Breast epithelium (tissue), 4 donors: ENCODE measurements around the gene FYN. TPM values are rescaled to one million over a fixed set of nuclear protein-coding genes. Genes with fewer than 3 reads are reported as not detected.

Experiments
- DNase-seq, 2 donors: peaks; one replicate each; pipeline ENCODE4 v3.0.0-alpha.2; 2019; ENCODE audit warnings: low spot score in 2 of 2
- H3K27ac ChIP-seq, 2 donors: fragments of 200-600 bp; sonication (generic) in 1 of 2; one replicate each; pipeline ENCODE4 v1.5.1; 2016 to 2019; ENCODE audit warnings: mild to moderate bottlenecking in 1 of 2
- H3K27me3 ChIP-seq, 2 donors: fragments of 200-600 bp; sonication (generic) in 1 of 2; one replicate each; pipeline versions ENCODE4 v1.5.1 to v1.6.0; 2017 to 2019; ENCODE audit warnings: control low read depth in 1 of 2, mild to moderate bottlenecking in 1 of 2
- H3K36me3 ChIP-seq: fragments of 200-600 bp; one replicate; pipeline ENCODE4 v1.5.1; 2019
- H3K4me1 ChIP-seq, 2 donors: fragments of 200-600 bp; sonication (generic); one replicate each; pipeline ENCODE4 v1.5.1; 2016 to 2019; ENCODE audit warnings: control low read depth in 1 of 2
- H3K4me3 ChIP-seq, 3 donors: fragments of 200-600 bp; sonication (generic); 1 replicate in 2 of 3; 2 replicates in 1 of 3; pipeline ENCODE4 v1.5.1; 2016 to 2019; ENCODE audit warnings: mild to moderate bottlenecking in 3 of 3, moderate library complexity in 2 of 3
- H3K9me3 ChIP-seq, 2 donors: fragments of 200-600 bp; sonication (generic) in 1 of 2; one replicate each; pipeline ENCODE4 v1.5.1; 2016 to 2019; ENCODE audit warnings: control low read depth in 1 of 2
- POLR2A ChIP-seq: fragments of 450-650 bp; IDR thresholded peaks from one replicate; pipeline ENCODE4 v1.6.1; 2016; ENCODE audit warnings: antibody characterized with exemption, mild to moderate bottlenecking, moderate library complexity
- POLR2AphosphoS5 ChIP-seq, 3 donors: sonication (generic); formaldehyde crosslinking; IDR thresholded peaks; one replicate each; pipeline ENCODE4 v1.6.1; 2017; ENCODE audit warnings: antibody characterized with exemption in 3 of 3
- intact Hi-C: fragments of 100-400 bp; cut with DNase I; formaldehyde crosslinking; loops from one replicate; pipeline ENCODE4 v1.15.1; 2023; ENCODE audit warnings: low total_unique reads
- total RNA-seq, 3 donors: library from RNA; depleted of rRNA; stranded (reverse); fragments of >200 nt; gene quantifications; one replicate each; pipeline ENCODE4 v1.1.0, GENCODE V29; 2016
- TF ChIP-seq, protein P1 (sequence below), 3 donors: fragments of 450-650 bp; IDR thresholded peaks; one replicate each; pipeline ENCODE4 v1.5.1; 2016 to 2017; ENCODE audit warnings: antibody characterized with exemption in 3 of 3, mild to moderate bottlenecking in 3 of 3, moderate library complexity in 3 of 3

The FYN gene
- total RNA-seq, 3 donors from 2014 or later, result 44.8 to 209 (median 111) TPM

DNA sequence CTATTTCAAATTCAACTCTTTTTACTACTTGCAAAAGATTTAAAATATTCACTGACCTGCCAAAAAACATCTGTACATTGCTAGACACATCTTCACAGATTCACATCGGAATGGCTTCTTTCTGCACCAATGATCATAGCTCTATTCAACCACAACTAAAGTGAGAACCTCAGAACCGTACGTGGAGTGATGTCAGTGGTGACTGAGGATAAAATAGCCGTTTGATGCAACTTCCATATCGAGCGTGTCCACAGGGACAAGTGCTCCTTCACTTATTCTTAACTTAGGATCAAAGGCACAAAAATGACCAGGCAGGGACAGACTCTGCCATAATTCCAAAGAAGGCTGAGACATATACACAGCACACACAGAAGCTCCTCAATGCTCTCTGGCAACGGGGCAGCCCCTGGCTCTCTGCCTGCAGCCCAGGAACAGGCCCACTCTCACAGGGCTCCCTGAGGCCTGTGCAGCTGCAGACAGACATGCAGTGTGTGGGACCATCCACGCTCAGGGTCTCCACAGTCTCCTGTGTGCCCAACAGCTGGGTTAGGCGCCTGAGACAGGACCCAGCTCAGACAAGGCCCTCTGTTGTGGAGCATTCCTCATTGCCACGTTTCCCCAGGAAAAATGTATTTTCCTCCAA lies 22.8 kb downstream of the FYN start:
- no peak for DNase-seq
- no peak overlapping the region for H3K4me3 ChIP-seq
- H3K27ac ChIP-seq, result no peak overlapping the region
- H3K9me3 ChIP-seq, result no peaks in the 10 kb centered on the region
- no peaks in the 10 kb centered on the region for H3K27me3 ChIP-seq
- TF ChIP-seq POLR2A, result no peak
- H3K36me3 ChIP-seq, result no peaks in the 10 kb centered on the region
- intact Hi-C loops, result no loop called here
- no peaks in the 10 kb centered on the region for H3K4me1 ChIP-seq

DNA sequence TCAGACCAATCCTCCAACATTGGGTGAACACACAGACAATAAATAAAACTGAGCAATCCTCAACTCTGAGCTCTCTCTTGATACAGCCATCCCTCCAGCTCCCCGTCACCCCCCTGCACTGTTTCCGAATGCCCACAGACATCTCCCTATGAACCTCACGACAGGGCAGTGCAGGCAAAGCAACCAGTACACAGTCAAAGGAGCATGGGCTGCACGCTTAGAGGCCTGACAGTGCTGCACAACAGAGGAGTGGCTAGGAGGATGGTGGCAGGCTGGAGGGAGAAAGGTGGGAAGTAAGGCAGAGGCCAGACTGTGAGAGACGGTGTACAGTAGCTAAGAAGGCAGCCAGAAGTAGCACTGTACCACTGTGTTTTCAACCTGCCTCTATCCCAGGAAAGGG lies 24.0 kb downstream of the FYN start:
- no peak for DNase-seq
- intact Hi-C loops, result no loop called here
- Histone ChIP-seq H3K27ac (no peak overlapping the region), H3K9me3 (no peaks in the 10 kb centered on the region), H3K36me3 (no peaks in the 10 kb centered on the region), H3K4me1 (no peaks in the 10 kb centered on the region), H3K27me3 (no peaks in the 10 kb centered on the region), H3K4me3 (no peak overlapping the region)
- TF ChIP-seq POLR2AphosphoS5 (IDR thresholded peaks at IDR 0.05) (no peak), POLR2A (no peak)
- TF ChIP-seq, protein P1, sequence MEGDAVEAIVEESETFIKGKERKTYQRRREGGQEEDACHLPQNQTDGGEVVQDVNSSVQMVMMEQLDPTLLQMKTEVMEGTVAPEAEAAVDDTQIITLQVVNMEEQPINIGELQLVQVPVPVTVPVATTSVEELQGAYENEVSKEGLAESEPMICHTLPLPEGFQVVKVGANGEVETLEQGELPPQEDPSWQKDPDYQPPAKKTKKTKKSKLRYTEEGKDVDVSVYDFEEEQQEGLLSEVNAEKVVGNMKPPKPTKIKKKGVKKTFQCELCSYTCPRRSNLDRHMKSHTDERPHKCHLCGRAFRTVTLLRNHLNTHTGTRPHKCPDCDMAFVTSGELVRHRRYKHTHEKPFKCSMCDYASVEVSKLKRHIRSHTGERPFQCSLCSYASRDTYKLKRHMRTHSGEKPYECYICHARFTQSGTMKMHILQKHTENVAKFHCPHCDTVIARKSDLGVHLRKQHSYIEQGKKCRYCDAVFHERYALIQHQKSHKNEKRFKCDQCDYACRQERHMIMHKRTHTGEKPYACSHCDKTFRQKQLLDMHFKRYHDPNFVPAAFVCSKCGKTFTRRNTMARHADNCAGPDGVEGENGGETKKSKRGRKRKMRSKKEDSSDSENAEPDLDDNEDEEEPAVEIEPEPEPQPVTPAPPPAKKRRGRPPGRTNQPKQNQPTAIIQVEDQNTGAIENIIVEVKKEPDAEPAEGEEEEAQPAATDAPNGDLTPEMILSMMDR (IDR thresholded peaks at IDR 0.05), result no peak

DNA sequence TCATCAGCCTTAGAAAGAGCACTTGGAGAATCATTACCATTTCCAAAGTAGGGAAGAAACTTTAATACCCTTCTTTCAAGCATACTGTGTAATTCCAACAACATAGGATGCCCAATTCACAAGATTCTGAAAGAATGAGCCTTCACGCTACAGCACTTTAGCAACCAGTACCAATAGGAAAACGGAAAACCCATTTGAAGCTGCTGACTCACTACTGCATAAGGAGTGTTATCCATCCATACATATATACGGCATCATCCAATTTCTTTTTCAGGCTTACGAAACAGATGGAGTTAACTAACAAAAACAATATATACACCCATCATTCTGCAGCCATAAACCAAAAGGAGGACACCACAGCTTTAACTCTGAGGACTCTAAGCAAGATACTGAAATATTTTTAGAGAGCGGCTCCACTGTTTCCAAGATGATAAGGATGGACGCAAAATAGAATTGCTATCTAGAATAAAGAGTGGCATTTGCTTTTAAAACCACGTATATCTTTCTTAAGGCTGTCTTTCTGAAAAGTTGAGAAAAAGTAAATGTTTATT lies 24.9 kb downstream of the FYN start:
- Histone ChIP-seq H3K27me3 (no peaks in the 10 kb centered on the region), H3K4me1 (no peaks in the 10 kb centered on the region), H3K27ac (no peak overlapping the region), H3K36me3 (no peaks in the 10 kb centered on the region), H3K9me3 (no peaks in the 10 kb centered on the region), H3K4me3 (no peak overlapping the region)
- intact Hi-C loops, result no loop called here
- TF ChIP-seq, protein P1 (IDR thresholded peaks at IDR 0.05), result no peak
- TF ChIP-seq POLR2AphosphoS5 (IDR thresholded peaks at IDR 0.05) (no peak), POLR2A (no peak)
- DNase-seq, result no peak

DNA sequence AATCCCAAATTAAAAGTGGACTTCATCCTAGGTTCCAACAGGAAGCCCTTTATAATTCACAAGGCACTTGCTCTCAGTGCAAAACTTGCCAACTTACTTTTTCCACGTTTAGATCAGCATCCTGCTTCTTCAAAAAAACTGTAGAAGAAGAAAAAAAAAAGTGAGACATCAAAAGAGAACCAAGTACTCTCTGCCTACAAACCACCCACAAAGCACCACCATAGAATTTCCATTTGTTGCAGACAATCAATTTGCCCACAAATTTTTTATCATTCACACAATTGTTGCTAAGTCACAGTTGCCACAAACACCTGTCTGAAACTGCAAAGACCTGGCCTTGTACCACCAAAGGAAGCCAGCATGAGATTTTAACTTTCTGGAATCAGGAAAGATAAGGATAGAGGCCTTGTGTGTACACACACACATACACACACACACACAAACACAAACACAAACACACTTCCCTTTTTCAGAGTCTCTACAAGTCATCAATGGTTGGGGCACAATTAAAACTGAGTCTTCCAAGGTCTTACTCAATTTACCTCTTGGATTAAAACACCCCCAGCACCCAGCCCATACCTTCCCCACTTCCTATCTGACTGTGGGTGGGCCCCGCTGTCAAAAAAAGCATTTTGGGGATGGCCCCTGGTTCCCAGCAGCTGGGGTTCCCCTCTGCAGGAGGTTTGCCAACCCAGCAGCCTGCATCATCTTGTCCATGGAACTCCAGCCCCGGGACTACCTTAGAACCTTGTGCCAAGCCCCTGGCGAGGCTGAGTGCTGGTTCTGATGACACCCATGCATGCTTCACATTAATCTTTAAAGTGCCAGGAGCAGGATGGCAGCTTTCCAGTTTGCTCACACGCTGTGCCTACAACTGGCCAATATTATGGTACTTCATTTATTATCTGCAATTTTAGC lies 26.5 kb downstream of the FYN start:
- intact Hi-C loops, result no loop called here
- H3K27me3 ChIP-seq, result no peaks in the 10 kb centered on the region
- H3K36me3 ChIP-seq, result no peaks in the 10 kb centered on the region
- no peak overlapping the region for H3K27ac ChIP-seq
- TF ChIP-seq, protein P1 (IDR thresholded peaks at IDR 0.05), result no peak
- TF ChIP-seq POLR2A, result no peak
- no peak for TF ChIP-seq POLR2AphosphoS5 (IDR thresholded peaks at IDR 0.05)
- DNase-seq, result no peak
- H3K4me3 ChIP-seq, result no peak overlapping the region
- H3K9me3 ChIP-seq, result no peaks in the 10 kb centered on the region
- no peaks in the 10 kb centered on the region for H3K4me1 ChIP-seq

DNA sequence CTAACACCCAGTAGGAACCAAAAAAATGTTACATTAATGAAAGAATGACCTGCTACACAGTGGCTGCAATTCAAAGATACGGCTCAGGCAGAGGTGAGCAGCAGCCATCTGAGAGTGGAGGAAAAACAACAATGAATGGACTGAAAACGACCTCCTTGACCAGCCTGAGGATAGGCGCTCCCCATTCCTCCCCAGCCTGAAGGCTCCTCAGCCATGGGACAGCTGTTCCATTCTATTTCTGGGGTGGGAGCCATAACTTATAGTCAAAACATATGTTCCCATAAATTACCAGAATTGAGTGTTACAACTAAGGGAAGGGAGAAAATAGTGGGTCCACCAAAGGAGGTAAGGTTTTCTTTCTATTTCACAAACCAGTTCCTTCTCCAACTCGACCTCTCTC lies 27.2 kb downstream of the FYN start:
- Histone ChIP-seq H3K36me3 (no peaks in the 10 kb centered on the region), H3K27ac (no peak overlapping the region), H3K4me1 (no peaks in the 10 kb centered on the region), H3K9me3 (no peaks in the 10 kb centered on the region), H3K27me3 (no peaks in the 10 kb centered on the region), H3K4me3 (no peak overlapping the region)
- TF ChIP-seq POLR2AphosphoS5 (IDR thresholded peaks at IDR 0.05) (no peak), POLR2A (no peak)
- TF ChIP-seq, protein P1 (IDR thresholded peaks at IDR 0.05), result no peak
- DNase-seq, result no peak
- intact Hi-C loops, result no loop called here
